ENCODE measurements around the gene FANCB.

FANCB gene

DNA sequence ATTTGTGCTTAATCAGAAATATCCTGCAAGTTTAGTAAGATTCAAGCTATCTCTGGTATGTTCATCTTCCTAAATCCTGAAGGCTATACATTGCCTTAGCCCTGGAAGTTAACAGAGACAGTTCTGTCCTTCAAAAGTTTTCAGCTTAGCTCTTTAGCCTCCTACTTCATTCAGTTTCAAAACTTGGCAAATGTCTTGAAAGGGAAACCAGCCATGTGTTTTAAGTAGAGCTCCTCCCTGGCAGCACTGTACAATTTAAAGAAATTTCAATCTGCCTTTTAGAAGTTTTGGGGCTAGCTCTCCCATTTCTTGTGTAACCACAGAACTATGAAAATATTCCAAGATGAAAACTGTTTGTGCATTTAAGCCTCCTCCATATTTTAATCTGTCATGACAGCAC lies 47.0 kb downstream of the FANCB start:
- Histone ChIP-seq H2BK120ac (ENCODE audit: low read depth, low read length) (no peak overlapping the region), H3K9me3 (replicated peaks in 1 of 2; ENCODE audit: control insufficient read depth in 2 of 2, insufficient read depth in 1 of 2, low read depth in 1 of 2, low read length in 2 of 2) (no peaks in the 10 kb centered on the region), H4K91ac (ENCODE audit: low read depth, low read length, poor library complexity) (no peak overlapping the region), H2AFZ (ENCODE audit: low read length) (no peak overlapping the region), H3K27me3 (ENCODE audit: control insufficient read depth in 3 of 3, insufficient read depth in 3 of 3, low read depth in 1 of 3, low read length in 3 of 3) (peaks cover 0 to 4% (median 0%) of the 10 kb centered on the region in 3 experiments), H3K4me2 (ENCODE audit: insufficient read depth, low read length, poor library complexity, severe bottlenecking) (no peak overlapping the region), H3K4me1 (ENCODE audit: control insufficient read depth in 2 of 2, insufficient read depth in 1 of 2, low read depth in 1 of 2, low read length in 2 of 2) (no peaks in the 10 kb centered on the region), H3K79me1 (ENCODE audit: low read depth, low read length) (no peaks in the 10 kb centered on the region), H3K36me3 (replicated peaks in 1 of 2; ENCODE audit: control insufficient read depth in 2 of 2, insufficient read depth in 2 of 2, low read length in 2 of 2) (no peaks in the 10 kb centered on the region), H3K4ac (ENCODE audit: low read length) (no peak overlapping the region), H3K9ac (ENCODE audit: low read depth, low read length, poor library complexity) (no peak overlapping the region), H2AK5ac (ENCODE audit: low read depth, low read length) (no peak overlapping the region), H3K18ac (ENCODE audit: low read length) (no peak overlapping the region), H2BK12ac (ENCODE audit: low read length) (no peak overlapping the region), H2BK15ac (ENCODE audit: low read length) (no peak overlapping the region), H4K8ac (ENCODE audit: low read depth, low read length) (no peak overlapping the region), H3K27ac (replicated peaks; ENCODE audit: low read length) (no peak overlapping the region), H2BK5ac (ENCODE audit: low read length) (no peak overlapping the region), H3K4me3 (ENCODE audit: low read length in 2 of 2) (no peak overlapping the region), H3K23ac (ENCODE audit: low read depth, low read length, poor library complexity) (no peak overlapping the region), H3K14ac (ENCODE audit: low read length) (no peak overlapping the region)
- DNase-seq (ENCODE audit: low spot score) = no peak

DNA sequence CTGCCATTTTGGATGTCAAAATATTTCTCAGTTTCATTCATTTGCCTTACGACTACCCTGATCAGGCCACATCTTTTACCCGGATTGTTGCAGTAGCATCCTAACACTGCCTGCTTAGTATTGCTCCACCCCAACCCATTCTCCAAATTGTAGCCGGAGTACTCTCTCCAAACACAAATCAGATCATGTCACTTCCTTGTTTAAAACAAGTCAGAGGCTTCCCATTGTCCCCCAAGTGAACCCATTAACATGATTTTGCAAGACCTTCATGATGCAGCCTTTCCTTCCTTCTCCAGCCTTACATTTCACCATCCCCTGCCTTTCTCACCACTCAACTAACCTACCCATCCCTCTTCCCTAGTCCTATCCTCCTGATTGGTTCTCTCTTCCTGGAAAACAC lies 53.1 kb downstream of the FANCB start:
- no peaks in the 10 kb centered on the region for H3K4me1 ChIP-seq (ENCODE audit: control insufficient read depth in 2 of 2, insufficient read depth in 1 of 2, low read depth in 1 of 2, low read length in 2 of 2)
- no peak overlapping the region for H3K4me2 ChIP-seq (ENCODE audit: insufficient read depth, low read length, poor library complexity, severe bottlenecking)
- no peak overlapping the region for H3K9ac ChIP-seq (ENCODE audit: low read depth, low read length, poor library complexity)
- no peaks in the 10 kb centered on the region for H3K36me3 ChIP-seq (replicated peaks in 1 of 2; ENCODE audit: control insufficient read depth in 2 of 2, insufficient read depth in 2 of 2, low read length in 2 of 2)
- no peak overlapping the region for H2AK5ac ChIP-seq (ENCODE audit: low read depth, low read length)
- no peak overlapping the region for H3K27ac ChIP-seq (replicated peaks; ENCODE audit: low read length)
- no peaks in the 10 kb centered on the region for H3K79me1 ChIP-seq (ENCODE audit: low read depth, low read length)
- peaks cover 0 to 4% (median 0%) of the 10 kb centered on the region in 3 experiments for H3K27me3 ChIP-seq (ENCODE audit: control insufficient read depth in 3 of 3, insufficient read depth in 3 of 3, low read depth in 1 of 3, low read length in 3 of 3)
- no peak overlapping the region for H2BK12ac ChIP-seq (ENCODE audit: low read length)
- no peak overlapping the region for H3K18ac ChIP-seq (ENCODE audit: low read length)
- H2BK120ac ChIP-seq (ENCODE audit: low read depth, low read length) = no peak overlapping the region
- no peak overlapping the region for H3K4ac ChIP-seq (ENCODE audit: low read length)
- no peak overlapping the region for H2BK5ac ChIP-seq (ENCODE audit: low read length)
- H4K91ac ChIP-seq (ENCODE audit: low read depth, low read length, poor library complexity) = no peak overlapping the region
- H3K4me3 ChIP-seq (ENCODE audit: low read length in 2 of 2) = no peak overlapping the region
- H3K14ac ChIP-seq (ENCODE audit: low read length) = no peak overlapping the region
- no peaks in the 10 kb centered on the region for H3K9me3 ChIP-seq (replicated peaks in 1 of 2; ENCODE audit: control insufficient read depth in 2 of 2, insufficient read depth in 1 of 2, low read depth in 1 of 2, low read length in 2 of 2)
- H4K8ac ChIP-seq (ENCODE audit: low read depth, low read length) = no peak overlapping the region
- H2AFZ ChIP-seq (ENCODE audit: low read length) = no peak overlapping the region
- DNase-seq (ENCODE audit: low spot score) = no peak
- no peak overlapping the region for H2BK15ac ChIP-seq (ENCODE audit: low read length)
- WGBS, 2 donors (ENCODE audit: extremely low coverage in 2 of 2, insufficient read length in 2 of 2, insufficient replicate concordance in 1 of 2) = no CpG with 5 or more reads among the region's 3 CpGs
- no peak overlapping the region for H3K23ac ChIP-seq (ENCODE audit: low read depth, low read length, poor library complexity)

DNA sequence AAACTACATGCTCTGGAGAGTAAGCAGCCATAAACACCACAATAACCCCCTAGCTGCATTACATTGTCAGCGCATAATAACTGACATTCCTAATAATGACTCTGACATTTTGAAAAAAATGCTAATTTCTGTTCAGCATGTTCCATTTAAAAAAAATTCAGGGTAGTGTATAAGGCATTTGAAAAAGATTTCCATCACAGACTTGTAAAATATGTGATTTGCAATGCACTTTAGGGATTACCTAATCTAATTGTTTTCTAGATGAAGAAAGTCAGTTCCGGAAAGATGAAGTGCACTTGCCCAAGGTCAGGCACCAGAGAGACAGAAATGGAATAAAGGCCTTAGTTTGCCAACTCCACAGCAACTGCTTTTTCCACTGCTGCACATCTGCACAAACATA lies 55.3 kb downstream of the FANCB start:
- H3K4me1 ChIP-seq (ENCODE audit: control insufficient read depth in 2 of 2, insufficient read depth in 1 of 2, low read depth in 1 of 2, low read length in 2 of 2) = no peaks in the 10 kb centered on the region
- H3K14ac ChIP-seq (ENCODE audit: low read length) = no peak overlapping the region
- no peak overlapping the region for H2BK5ac ChIP-seq (ENCODE audit: low read length)
- WGBS, 2 donors (ENCODE audit: extremely low coverage in 2 of 2, insufficient read length in 2 of 2, insufficient replicate concordance in 1 of 2) = no CpG with 5 or more reads among the region's 2 CpGs
- H3K36me3 ChIP-seq (replicated peaks in 1 of 2; ENCODE audit: control insufficient read depth in 2 of 2, insufficient read depth in 2 of 2, low read length in 2 of 2) = no peaks in the 10 kb centered on the region
- no peak for DNase-seq (ENCODE audit: low spot score)
- no peak overlapping the region for H3K9ac ChIP-seq (ENCODE audit: low read depth, low read length, poor library complexity)
- no peak overlapping the region for H2AK5ac ChIP-seq (ENCODE audit: low read depth, low read length)
- no peak overlapping the region for H3K27ac ChIP-seq (replicated peaks; ENCODE audit: low read length)
- H2AFZ ChIP-seq (ENCODE audit: low read length) = no peak overlapping the region
- H3K23ac ChIP-seq (ENCODE audit: low read depth, low read length, poor library complexity) = no peak overlapping the region
- no peak overlapping the region for H4K8ac ChIP-seq (ENCODE audit: low read depth, low read length)
- H3K79me1 ChIP-seq (ENCODE audit: low read depth, low read length) = no peaks in the 10 kb centered on the region
- no peak overlapping the region for H3K4me3 ChIP-seq (ENCODE audit: low read length in 2 of 2)
- no peak overlapping the region for H2BK15ac ChIP-seq (ENCODE audit: low read length)
- H3K18ac ChIP-seq (ENCODE audit: low read length) = no peak overlapping the region
- H3K27me3 ChIP-seq (ENCODE audit: control insufficient read depth in 3 of 3, insufficient read depth in 3 of 3, low read depth in 1 of 3, low read length in 3 of 3) = peaks cover 0 to 4% (median 0%) of the 10 kb centered on the region in 3 experiments
- H3K4ac ChIP-seq (ENCODE audit: low read length) = no peak overlapping the region
- H2BK12ac ChIP-seq (ENCODE audit: low read length) = no peak overlapping the region
- no peak overlapping the region for H4K91ac ChIP-seq (ENCODE audit: low read depth, low read length, poor library complexity)
- no peaks in the 10 kb centered on the region for H3K9me3 ChIP-seq (replicated peaks in 1 of 2; ENCODE audit: control insufficient read depth in 2 of 2, insufficient read depth in 1 of 2, low read depth in 1 of 2, low read length in 2 of 2)
- H2BK120ac ChIP-seq (ENCODE audit: low read depth, low read length) = no peak overlapping the region
- no peak overlapping the region for H3K4me2 ChIP-seq (ENCODE audit: insufficient read depth, low read length, poor library complexity, severe bottlenecking)

DNA sequence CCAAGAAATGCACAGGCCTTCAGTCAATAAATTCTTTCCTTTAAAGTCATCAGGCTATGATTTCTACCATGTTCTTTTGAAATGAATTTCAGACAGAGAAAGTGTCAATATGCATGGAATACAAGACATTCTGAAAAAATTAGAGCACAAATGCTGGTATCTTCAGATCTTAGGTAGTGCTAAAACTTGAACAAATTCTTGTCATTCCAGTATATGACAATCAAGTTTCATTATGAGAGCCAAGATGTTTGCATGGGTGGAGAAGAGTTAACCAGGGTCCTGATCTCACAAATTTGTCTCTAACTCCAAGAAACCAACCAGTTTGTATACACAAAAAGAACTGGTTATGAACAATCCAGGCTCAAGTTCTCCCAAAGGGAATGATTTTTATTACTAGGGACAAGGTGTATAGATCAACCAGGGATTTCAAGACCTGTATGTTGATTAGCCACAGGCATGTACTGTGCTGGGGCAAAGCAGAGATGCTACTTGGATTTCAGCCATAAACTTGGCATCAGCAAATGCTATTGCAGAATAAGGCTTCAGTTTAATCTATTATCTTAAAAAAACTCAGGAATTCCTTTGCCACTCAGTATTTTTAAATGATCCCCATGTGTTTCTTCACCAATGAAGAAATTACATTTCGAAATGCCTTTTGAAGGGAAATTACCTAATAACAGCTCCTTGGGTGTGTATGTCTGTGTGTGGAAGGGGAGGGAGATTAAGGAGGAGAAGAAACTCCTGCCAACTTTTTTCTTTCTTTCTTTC lies 69.7 kb downstream of the FANCB start:
- Histone ChIP-seq H2BK5ac (ENCODE audit: low read length) (no peak overlapping the region), H3K14ac (ENCODE audit: low read length) (no peak overlapping the region), H3K4ac (ENCODE audit: low read length) (no peak overlapping the region), H3K27me3 (ENCODE audit: control insufficient read depth in 3 of 3, insufficient read depth in 3 of 3, low read depth in 1 of 3, low read length in 3 of 3) (no peaks in the 10 kb centered on the region), H3K36me3 (replicated peaks in 1 of 2; ENCODE audit: control insufficient read depth in 2 of 2, insufficient read depth in 2 of 2, low read length in 2 of 2) (no peaks in the 10 kb centered on the region), H3K4me3 (ENCODE audit: low read length in 2 of 2) (no peak overlapping the region), H2BK12ac (ENCODE audit: low read length) (no peak overlapping the region), H4K91ac (ENCODE audit: low read depth, low read length, poor library complexity) (no peak overlapping the region), H3K18ac (ENCODE audit: low read length) (no peak overlapping the region), H4K8ac (ENCODE audit: low read depth, low read length) (no peak overlapping the region), H3K4me2 (ENCODE audit: insufficient read depth, low read length, poor library complexity, severe bottlenecking) (no peak overlapping the region), H3K4me1 (ENCODE audit: control insufficient read depth in 2 of 2, insufficient read depth in 1 of 2, low read depth in 1 of 2, low read length in 2 of 2) (no peaks in the 10 kb centered on the region), H3K23ac (ENCODE audit: low read depth, low read length, poor library complexity) (no peak overlapping the region), H2AFZ (ENCODE audit: low read length) (no peak overlapping the region), H2BK120ac (ENCODE audit: low read depth, low read length) (no peak overlapping the region), H3K9ac (ENCODE audit: low read depth, low read length, poor library complexity) (no peak overlapping the region), H3K9me3 (replicated peaks in 1 of 2; ENCODE audit: control insufficient read depth in 2 of 2, insufficient read depth in 1 of 2, low read depth in 1 of 2, low read length in 2 of 2) (no peaks in the 10 kb centered on the region), H2BK15ac (ENCODE audit: low read length) (no peak overlapping the region), H3K79me1 (ENCODE audit: low read depth, low read length) (no peaks in the 10 kb centered on the region), H2AK5ac (ENCODE audit: low read depth, low read length) (no peak overlapping the region), H3K27ac (replicated peaks; ENCODE audit: low read length) (no peak overlapping the region)
- no CpG with 5 or more reads among the region's 1 CpG for WGBS, 2 donors (ENCODE audit: extremely low coverage in 2 of 2, insufficient read length in 2 of 2, insufficient replicate concordance in 1 of 2)
- DNase-seq (ENCODE audit: low spot score) = no peak
